HEK293 (cell line): ENCODE results near the gene ABHD17C.

Experiments used
- MYNN ChIP-seq: fragments of 450-650 bp; formaldehyde crosslinking; IDR thresholded peaks from 2 replicates; pipeline ENCODE4 v1.5.1; 2016; ENCODE audit warnings: missing biosample characterization, missing genetic modification characterization, borderline replicate concordance
- ZNF311 ChIP-seq: fragments of 450-650 bp; formaldehyde crosslinking; IDR thresholded peaks from 2 replicates; pipeline ENCODE4 v1.5.1; 2017; ENCODE audit warnings: missing biosample characterization, missing genetic modification characterization, borderline replicate concordance
- TF ChIP-seq, protein P1 (sequence below): fragments of 450-650 bp; formaldehyde crosslinking; IDR thresholded peaks from 2 replicates; pipeline ENCODE4 v1.5.1; 2016; ENCODE audit warnings: missing biosample characterization, missing genetic modification characterization

DNA sequence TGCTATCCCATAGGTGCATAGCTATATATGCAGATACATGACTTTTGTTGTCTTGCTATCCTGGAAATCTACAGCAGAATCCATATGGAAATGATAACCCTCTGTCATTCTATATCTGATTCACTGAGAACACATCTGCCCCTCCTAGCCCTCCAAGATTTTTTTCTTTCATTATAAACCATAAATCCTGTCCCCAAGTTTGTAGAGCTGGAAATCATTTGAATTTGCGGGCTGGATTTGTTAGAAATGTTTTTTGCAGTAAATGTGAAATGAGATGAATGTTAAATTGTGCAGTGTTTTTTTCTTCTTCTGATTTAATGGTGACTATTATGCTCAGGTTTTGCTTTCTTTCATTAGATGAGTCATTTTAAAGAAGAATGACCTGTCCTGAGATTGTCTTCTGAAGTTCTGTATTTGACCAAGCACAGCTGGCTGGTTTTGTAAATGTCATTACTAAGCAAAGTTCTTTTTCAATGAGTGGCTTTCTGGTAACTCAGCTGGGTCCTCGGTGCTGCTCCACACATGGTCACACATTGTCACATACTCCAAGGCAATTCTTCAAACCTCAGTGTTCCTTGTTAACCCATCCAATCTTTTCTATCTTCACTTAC lies 25.3 kb upstream of the ABHD17C start:
- TF ChIP-seq, protein P1, sequence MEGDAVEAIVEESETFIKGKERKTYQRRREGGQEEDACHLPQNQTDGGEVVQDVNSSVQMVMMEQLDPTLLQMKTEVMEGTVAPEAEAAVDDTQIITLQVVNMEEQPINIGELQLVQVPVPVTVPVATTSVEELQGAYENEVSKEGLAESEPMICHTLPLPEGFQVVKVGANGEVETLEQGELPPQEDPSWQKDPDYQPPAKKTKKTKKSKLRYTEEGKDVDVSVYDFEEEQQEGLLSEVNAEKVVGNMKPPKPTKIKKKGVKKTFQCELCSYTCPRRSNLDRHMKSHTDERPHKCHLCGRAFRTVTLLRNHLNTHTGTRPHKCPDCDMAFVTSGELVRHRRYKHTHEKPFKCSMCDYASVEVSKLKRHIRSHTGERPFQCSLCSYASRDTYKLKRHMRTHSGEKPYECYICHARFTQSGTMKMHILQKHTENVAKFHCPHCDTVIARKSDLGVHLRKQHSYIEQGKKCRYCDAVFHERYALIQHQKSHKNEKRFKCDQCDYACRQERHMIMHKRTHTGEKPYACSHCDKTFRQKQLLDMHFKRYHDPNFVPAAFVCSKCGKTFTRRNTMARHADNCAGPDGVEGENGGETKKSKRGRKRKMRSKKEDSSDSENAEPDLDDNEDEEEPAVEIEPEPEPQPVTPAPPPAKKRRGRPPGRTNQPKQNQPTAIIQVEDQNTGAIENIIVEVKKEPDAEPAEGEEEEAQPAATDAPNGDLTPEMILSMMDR (tag by site-specific recombination): no peak
- TF ChIP-seq ZNF311 (tag by site-specific recombination): no peak
- no peak for TF ChIP-seq MYNN (tag by site-specific recombination)
